BJ (cell line): ENCODE results near the gene LRMDA. TPM values are rescaled to one million over a fixed set of nuclear protein-coding genes. Genes with fewer than 3 reads are reported as not detected.

Experiments
- CTCF ChIA-PET: fragments of 350-600 bp; formaldehyde crosslinking; extraction: SDS; loops from one replicate; lab custom pipeline; 2021; ENCODE audit warnings: antibody characterized with exemption, inconsistent platforms; lab: Yijun Ruan, JAX
- POLR2A ChIA-PET: fragments of 300-600 bp; sonication (Branson Sonifier 250); formaldehyde crosslinking; extraction: SDS; loops from one replicate; lab custom pipeline; 2021; ENCODE audit warnings: antibody characterized with exemption; lab: Charles Lee
- DNase-seq: peaks from one replicate; pipeline ENCODE4 v3.0.0-alpha.2; 2011; ENCODE audit warnings: low read depth
- H3K27me3 ChIP-seq: 2 replicates; pipeline ENCODE4 v1.6.0; 2011; ENCODE audit warnings: low read length; ENCODE audit not compliant: control insufficient read depth, insufficient read depth
- H3K36me3 ChIP-seq: 2 replicates; pipeline ENCODE4 v1.5.1; 2011; ENCODE audit warnings: low read length; ENCODE audit not compliant: control insufficient read depth, insufficient read depth
- H3K4me3 ChIP-seq: 2 replicates; pipeline ENCODE4 v1.5.1; 2011; ENCODE audit warnings: low read depth, mild to moderate bottlenecking, control low read depth, low read length
- polyA plus RNA-seq: library from polyadenylated mRNA; depleted of rRNA; stranded (reverse); fragments of >200 nt; gene quantifications from 2 replicates; pipeline ENCODE4 v1.2.3, GENCODE V29; 2011
- TF ChIP-seq, protein P1 (sequence below): IDR thresholded peaks from 2 replicates; pipeline ENCODE4 v1.5.1; 2011; ENCODE audit warnings: low read depth, mild to moderate bottlenecking, control low read depth, inconsistent platforms, low read length, moderate library complexity; ENCODE audit not compliant: insufficient read depth

Gene LRMDA
- polyA plus RNA-seq, 1 experiment, result not detected

DNA sequence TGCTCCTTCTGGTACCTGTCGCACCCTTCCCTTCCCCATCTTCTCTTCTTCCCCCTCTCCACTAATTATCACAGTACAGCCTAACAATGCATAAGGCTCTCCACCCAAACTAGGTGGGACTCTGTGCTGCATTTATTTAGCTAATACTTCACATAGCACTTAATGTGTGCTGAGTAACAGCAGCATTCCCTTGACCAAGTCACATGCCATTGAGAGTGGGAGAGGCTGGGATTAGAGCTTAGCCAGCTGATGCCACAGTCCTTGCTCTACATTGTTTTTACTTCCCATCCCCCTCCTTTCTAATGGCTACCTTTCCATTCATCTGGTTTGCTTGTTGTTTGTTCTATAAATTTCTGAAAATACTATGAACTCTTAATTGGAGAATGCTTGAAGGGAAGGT lies 426.9 kb downstream of the LRMDA start:
- CTCF ChIA-PET, result interaction anchor here (0.5 kb wide), 1 partner anchor 59 kb away, joined by 3 read pairs; no protein-coding TSS in a partner anchor
- TF ChIP-seq, protein P1, sequence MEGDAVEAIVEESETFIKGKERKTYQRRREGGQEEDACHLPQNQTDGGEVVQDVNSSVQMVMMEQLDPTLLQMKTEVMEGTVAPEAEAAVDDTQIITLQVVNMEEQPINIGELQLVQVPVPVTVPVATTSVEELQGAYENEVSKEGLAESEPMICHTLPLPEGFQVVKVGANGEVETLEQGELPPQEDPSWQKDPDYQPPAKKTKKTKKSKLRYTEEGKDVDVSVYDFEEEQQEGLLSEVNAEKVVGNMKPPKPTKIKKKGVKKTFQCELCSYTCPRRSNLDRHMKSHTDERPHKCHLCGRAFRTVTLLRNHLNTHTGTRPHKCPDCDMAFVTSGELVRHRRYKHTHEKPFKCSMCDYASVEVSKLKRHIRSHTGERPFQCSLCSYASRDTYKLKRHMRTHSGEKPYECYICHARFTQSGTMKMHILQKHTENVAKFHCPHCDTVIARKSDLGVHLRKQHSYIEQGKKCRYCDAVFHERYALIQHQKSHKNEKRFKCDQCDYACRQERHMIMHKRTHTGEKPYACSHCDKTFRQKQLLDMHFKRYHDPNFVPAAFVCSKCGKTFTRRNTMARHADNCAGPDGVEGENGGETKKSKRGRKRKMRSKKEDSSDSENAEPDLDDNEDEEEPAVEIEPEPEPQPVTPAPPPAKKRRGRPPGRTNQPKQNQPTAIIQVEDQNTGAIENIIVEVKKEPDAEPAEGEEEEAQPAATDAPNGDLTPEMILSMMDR, result no peak

DNA sequence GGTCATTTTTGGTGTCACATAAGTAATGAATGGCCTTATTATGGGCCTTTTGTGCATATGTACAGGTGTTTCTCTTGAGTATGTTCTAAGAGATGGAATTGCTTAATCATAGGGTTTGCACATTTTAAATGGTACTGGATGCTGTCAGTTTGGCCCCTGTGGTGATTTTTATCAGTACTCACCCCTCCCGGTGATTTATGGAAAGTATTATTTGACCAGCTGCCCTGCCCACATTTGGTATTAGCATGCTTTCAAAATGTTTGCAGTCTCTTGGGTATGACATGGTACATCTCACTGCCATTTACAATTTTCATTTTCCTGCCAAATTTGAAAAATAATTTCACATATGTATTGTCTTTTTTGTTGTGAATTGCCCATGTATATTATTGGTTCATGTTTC lies 427.7 kb downstream of the LRMDA start:
- TF ChIP-seq, protein P1, result no peak
- Histone ChIP-seq H3K36me3 (no peaks in the 10 kb centered on the region), H3K4me3 (no peak overlapping the region), H3K27me3 (no peaks in the 10 kb centered on the region)
- CTCF ChIA-PET, result no interaction called here
- POLR2A ChIA-PET, result no interaction called here
- no peak for DNase-seq

More for the DNA sequence above, 426.9 kb downstream of the LRMDA start:
- Histone ChIP-seq H3K4me3 (no peak overlapping the region), H3K27me3 (no peaks in the 10 kb centered on the region), H3K36me3 (no peaks in the 10 kb centered on the region)
- DNase-seq, result no peak
- POLR2A ChIA-PET, result no interaction called here

DNA sequence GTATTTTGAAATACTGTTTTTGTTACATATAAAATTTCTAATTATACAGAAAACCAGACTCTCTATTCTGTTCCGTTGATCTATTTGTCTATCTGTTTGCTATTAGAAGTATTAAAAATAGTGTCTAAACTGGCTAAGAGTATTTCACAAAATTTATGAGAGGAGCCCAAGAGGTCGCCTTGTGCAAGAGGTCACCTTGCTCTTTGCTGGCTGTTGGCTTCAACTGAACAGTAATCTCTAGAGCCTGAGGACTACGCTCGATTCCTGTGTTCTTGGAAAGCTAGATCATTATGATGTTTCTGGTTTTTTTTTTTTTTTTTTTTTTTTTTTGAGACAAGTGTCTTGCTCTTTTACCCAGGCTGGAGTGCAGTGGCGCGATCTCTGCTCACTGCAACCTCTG lies 428.6 kb downstream of the LRMDA start:
- POLR2A ChIA-PET, result no interaction called here

DNA sequence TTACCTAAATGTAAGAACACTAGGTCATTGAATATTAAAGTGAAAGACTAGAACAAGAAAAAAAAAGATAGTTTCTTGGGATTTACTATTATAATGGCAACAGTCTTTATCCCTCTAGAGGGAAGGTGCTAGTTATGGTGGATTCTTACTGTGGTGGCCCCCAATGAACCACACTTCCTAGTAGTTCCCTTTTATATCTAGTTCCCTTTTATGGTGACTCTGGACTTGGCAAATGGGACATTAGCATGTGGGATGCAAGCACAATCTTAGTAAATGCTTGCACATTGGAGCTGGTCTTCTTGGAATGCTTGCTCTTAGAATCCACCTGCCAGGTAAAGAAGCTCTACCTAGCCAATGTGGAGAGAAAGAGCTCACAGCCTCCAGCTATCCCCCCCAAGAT lies 430.2 kb downstream of the LRMDA start:
- no peak for DNase-seq
- TF ChIP-seq, protein P1, result no peak
- CTCF ChIA-PET, result no interaction called here
- H3K27me3 ChIP-seq, result no peaks in the 10 kb centered on the region
- H3K36me3 ChIP-seq, result no peaks in the 10 kb centered on the region
- POLR2A ChIA-PET, result no interaction called here
- H3K4me3 ChIP-seq, result no peak overlapping the region

More for the DNA sequence above, 428.6 kb downstream of the LRMDA start:
- H3K36me3 ChIP-seq, result no peaks in the 10 kb centered on the region
- TF ChIP-seq, protein P1, result no peak
- no peaks in the 10 kb centered on the region for H3K27me3 ChIP-seq
- CTCF ChIA-PET, result no interaction called here
- H3K4me3 ChIP-seq, result no peak overlapping the region
- DNase-seq, result no peak

DNA sequence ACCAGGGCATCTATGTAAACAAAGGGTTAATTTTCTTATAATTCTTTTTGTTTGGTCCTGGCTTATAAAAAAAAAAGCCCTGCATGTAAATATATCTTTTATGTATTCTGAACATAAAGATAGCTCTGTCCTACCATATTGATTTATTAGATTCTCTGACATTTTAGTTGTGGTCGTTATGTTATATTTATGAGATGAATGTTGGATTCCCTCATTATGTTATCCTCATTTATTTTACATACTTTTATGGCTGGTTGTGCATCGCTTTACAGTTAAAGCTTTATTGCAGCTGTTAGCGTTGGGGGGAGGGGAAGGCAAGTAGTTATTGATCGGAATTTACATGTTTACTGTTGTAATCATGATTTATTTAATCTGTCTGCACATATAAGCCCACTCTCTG lies 431.5 kb downstream of the LRMDA start:
- DNase-seq, result no peak
- Histone ChIP-seq H3K27me3 (no peaks in the 10 kb centered on the region), H3K4me3 (no peak overlapping the region), H3K36me3 (no peaks in the 10 kb centered on the region)
- CTCF ChIA-PET, result interaction anchor here (2.1 kb wide), 1 partner anchor 10 kb away, joined by 10 read pairs; no protein-coding TSS in a partner anchor
- POLR2A ChIA-PET, result interaction anchor here (0.6 kb wide), 1 partner anchor 33 kb away, joined by 3 read pairs; no protein-coding TSS in a partner anchor
- TF ChIP-seq, protein P1, result no peak
